ENCODE data around the gene THOC1.

The THOC1 gene

GRCh38 chr18:275486-275885 lies 7.6 kb upstream of the THOC1 start:
- DNase-seq, result no peak

GRCh38 chr18:274313-274712 lies 6.5 kb upstream of the THOC1 start:
- peak; percentile 76 for DNase-seq

GRCh38 chr18:273525-273924 lies 5.7 kb upstream of the THOC1 start:
- DNase-seq, result no peak

GRCh38 chr18:272650-273049 lies 4.8 kb upstream of the THOC1 start:
- no peak for DNase-seq

GRCh38 chr18:269480-270095 lies 1.7 kb upstream of the THOC1 start:
- DNase-seq, result no peak

GRCh38 chr18:267380-267687 lies 513 bp downstream of the THOC1 start:
- no peak for DNase-seq

- no peak for DNase-seq
Observed at GRCh38 chr18:261398-262073, 6.3 kb downstream of the THOC1 start.

- DNase-seq, result no peak
Observed at GRCh38 chr18:260547-260946, 7.3 kb downstream of the THOC1 start.

- DNase-seq, result no peak
Observed at GRCh38 chr18:255171-255570, 12.7 kb downstream of the THOC1 start.

GRCh38 chr18:253121-253520 lies 14.7 kb downstream of the THOC1 start:
- DNase-seq, result no peak

- DNase-seq, result no peak
Observed at GRCh38 chr18:251572-251971, 16.3 kb downstream of the THOC1 start.

- DNase-seq, result no peak
Observed at GRCh38 chr18:250685-251084, 17.2 kb downstream of the THOC1 start.

- DNase-seq, result no peak
Observed at GRCh38 chr18:248053-248452, 19.8 kb downstream of the THOC1 start.

- no peak for DNase-seq
Observed at GRCh38 chr18:245282-245847, 22.5 kb downstream of the THOC1 start.

- no peak for DNase-seq
Observed at GRCh38 chr18:240175-240574, 27.7 kb downstream of the THOC1 start.

- DNase-seq, result no peak
Observed at GRCh38 chr18:231563-231962, 36.3 kb downstream of the THOC1 start.

- no peak for DNase-seq
Observed at GRCh38 chr18:228586-228985, 39.3 kb downstream of the THOC1 start.

GRCh38 chr18:227902-228301 lies 39.9 kb downstream of the THOC1 start:
- no peak for DNase-seq

- no peak for DNase-seq
Observed at GRCh38 chr18:227374-227773, 40.5 kb downstream of the THOC1 start.

- DNase-seq, result no peak
Observed at GRCh38 chr18:225745-226144, 42.1 kb downstream of the THOC1 start.

- no peak for DNase-seq
Observed at GRCh38 chr18:220708-221107, 47.1 kb downstream of the THOC1 start.

- no peak for DNase-seq
Observed at GRCh38 chr18:217532-218336, 50.1 kb downstream of the THOC1 start.

GRCh38 chr18:215448-216010 lies 52.3 kb downstream of the THOC1 start:
- no peak for DNase-seq

- DNase-seq, result no peak
Observed at GRCh38 chr18:213966-214365, 53.9 kb downstream of the THOC1 start.
